ENCODE results near the gene CBFA2T3. TPM values are rescaled to one million over a fixed set of nuclear protein-coding genes. Genes with fewer than 3 reads are reported as not detected.

Gene CBFA2T3
- total and polyA plus RNA-seq, 2 of the 13 experiments (the other 11 are each of a cell fraction or from before 2014, with no cell fraction given): 0.05 TPM; not detected in 1

GRCh38 chr16:88976366-88977017 is 515 bp downstream of the CBFA2T3 start:
- no peak overlapping the region for H3K9ac ChIP-seq (ENCODE audit: insufficient read depth, low read depth, low read length)
- H3K4me2 ChIP-seq (ENCODE audit: low read depth, low read length): no peak overlapping the region
- POLR2A ChIA-PET: no interaction called here
- H3K36me3 ChIP-seq (replicated peaks in 1 of 2; ENCODE audit: control insufficient read depth in 1 of 2, insufficient read depth in 2 of 2, low read length in 2 of 2): no peaks in the 10 kb centered on the region
- H2AFZ ChIP-seq (ENCODE audit: low read length): no peak overlapping the region
- 8% methylated on average over 15 of the region's 23 CpGs for WGBS (ENCODE audit: low lambda C conversion rate)
- TF ChIP-seq ZBTB46 (CRISPR knock-in tag; IDR thresholded peaks at IDR 0.05; ENCODE audit: borderline replicate concordance): no peak
- TF ChIP-seq ATM (IDR thresholded peaks at IDR 0.05; ENCODE audit: borderline replicate concordance): no peak
- TF ChIP-seq ZNF704 (CRISPR knock-in tag; IDR thresholded peaks at IDR 0.05; ENCODE audit: borderline replicate concordance): no peak
- no peak for TF ChIP-seq NCOA2 (CRISPR knock-in tag; IDR thresholded peaks at IDR 0.05)
- no TSS peak for BruUV-seq (replicated peaks)
- no peaks in the 10 kb centered on the region for H3K79me2 ChIP-seq (ENCODE audit: insufficient read depth, low read length)
- H3K9me3 ChIP-seq (ENCODE audit: low read length): no peaks in the 10 kb centered on the region
- H4K20me1 ChIP-seq (ENCODE audit: insufficient read depth, low read length): no peaks in the 10 kb centered on the region; the same call in 1 of the 2 replicates
- DNase-seq (ENCODE audit: low spot score) (no peak), ATAC-seq (no peak; the same call in 2 of the 3 replicates), FAIRE-seq (no peak)
- H3K27ac ChIP-seq (ENCODE audit: extremely low read length, insufficient read depth, low read length): no peak overlapping the region
- intact Hi-C loops (cut with micrococcal nuclease; ENCODE audit: unreplicated experiment): no loop called here
- H3K4me3 ChIP-seq (replicated peaks in 1 of 3; ENCODE audit: insufficient read depth in 1 of 3, low read depth in 2 of 3, low read length in 3 of 3): no peak overlapping the region
- H3K4me1 ChIP-seq (ENCODE audit: insufficient read depth, low read length): no peaks in the 10 kb centered on the region
- H3K27me3 ChIP-seq (ENCODE audit: control insufficient read depth in 1 of 2, insufficient read depth in 2 of 2, low read length in 2 of 2): peaks cover 49 to 84% of the 10 kb centered on the region in 2 experiments
- in situ Hi-C loops (cut with HindIII; ENCODE audit: extremely low pct_ligation_motif_present, low pct_unique_long_range_greater_than_20kb): no loop called here
- CTCF ChIA-PET (ENCODE audit: low intra/inter-chr PET ratio, low total read pairs): no interaction called here

All from HepG2 (cell line).